Neural crest cell (in vitro differentiated cells): ENCODE data around the gene SORCS1. TPM values are rescaled to one million over a fixed set of nuclear protein-coding genes. Genes with fewer than 3 reads are reported as not detected.

ENCODE experiments used
- DNase-seq: peaks from one replicate; pipeline ENCODE4 v3.0.0; 2021; ENCODE audit warnings: low read depth, mixed read lengths, low spot score
- H3K27ac Mint-ChIP-seq: one replicate; pipeline ENCODE4 v1.8.0; 2021; ENCODE audit warnings: mild to moderate bottlenecking, mixed read lengths; ENCODE audit not compliant: unreplicated experiment
- H3K27me3 Mint-ChIP-seq: 2 replicates; pipeline ENCODE4 v1.8.0; 2021; ENCODE audit warnings: low read depth, mild to moderate bottlenecking, mixed read lengths
- H3K36me3 Mint-ChIP-seq: 2 replicates; pipeline ENCODE4 v1.8.0; 2021; ENCODE audit warnings: low read depth, mild to moderate bottlenecking, mixed read lengths
- H3K4me1 Mint-ChIP-seq: 2 replicates; pipeline ENCODE4 v1.8.0; 2021; ENCODE audit warnings: mixed read lengths
- H3K4me3 Mint-ChIP-seq: one replicate; pipeline ENCODE4 v1.8.0; 2021; ENCODE audit warnings: mild to moderate bottlenecking, mixed read lengths
- H3K9me3 Mint-ChIP-seq: 2 replicates; pipeline ENCODE4 v1.8.0; 2021; ENCODE audit warnings: mixed read lengths
- CTCF ChIP-seq: fragments of 200-600 bp; sonication (generic); conservative IDR thresholded peaks from 2 replicates; pipeline ENCODE4 v1.5.0; 2021; ENCODE audit warnings: antibody characterized with exemption, mild to moderate bottlenecking
- total RNA-seq: library from RNA; stranded (reverse); gene quantifications from 2 replicates; pipeline ENCODE4 v1.2.1, GENCODE V29; 2021

SORCS1 gene
- total RNA-seq, 1 donor from 2014 or later: 8.2 TPM

GRCh38 chr10:107122703-107123102 is 41.8 kb downstream of the SORCS1 start:
- Mint-ChIP-seq H3K27ac (no peak overlapping the region), H3K36me3 (no peaks in the 10 kb centered on the region), H3K9me3 (no peaks in the 10 kb centered on the region), H3K4me3 (no peak overlapping the region), H3K4me1 (peaks cover 18% of the 10 kb centered on the region), H3K27me3 (no peaks in the 10 kb centered on the region)
- DNase-seq: no peak
- no peak for TF ChIP-seq CTCF

- TF ChIP-seq CTCF: no peak
- DNase-seq: no peak
- no peaks in the 10 kb centered on the region for H3K27me3 Mint-ChIP-seq
- H3K9me3 Mint-ChIP-seq: peaks cover 6% of the 10 kb centered on the region
- H3K4me3 Mint-ChIP-seq: no peak overlapping the region
- peaks cover 14% of the 10 kb centered on the region for H3K4me1 Mint-ChIP-seq
- H3K36me3 Mint-ChIP-seq: peaks cover 4% of the 10 kb centered on the region
- H3K27ac Mint-ChIP-seq: no peak overlapping the region
Measured at GRCh38 chr10:107118866-107119265, 45.6 kb downstream of the SORCS1 start.

GRCh38 chr10:107104026-107104652 is 60.4 kb downstream of the SORCS1 start:
- Mint-ChIP-seq H3K9me3 (peaks cover 15% of the 10 kb centered on the region), H3K4me1 (peaks cover 29% of the 10 kb centered on the region), H3K36me3 (peaks cover 9% of the 10 kb centered on the region), H3K27me3 (no peaks in the 10 kb centered on the region), H3K4me3 (peak overlapping the region; percentile 4), H3K27ac (peak overlapping the region; percentile 95)
- DNase-seq: no peak
- no peak for TF ChIP-seq CTCF

- Mint-ChIP-seq H3K4me1 (peaks cover 29% of the 10 kb centered on the region), H3K36me3 (peaks cover 6% of the 10 kb centered on the region), H3K27ac (peak overlapping the region; percentile 95), H3K27me3 (no peaks in the 10 kb centered on the region), H3K9me3 (peaks cover 12% of the 10 kb centered on the region), H3K4me3 (peak overlapping the region; percentile 13)
- TF ChIP-seq CTCF: no peak
- DNase-seq: no peak
Measured at GRCh38 chr10:107103174-107104025, 61.1 kb downstream of the SORCS1 start.

- peaks cover 12% of the 10 kb centered on the region for H3K4me1 Mint-ChIP-seq
Measured at GRCh38 chr10:107098326-107098725, 66.2 kb downstream of the SORCS1 start.

More at GRCh38 chr10:107098326-107098725, 66.2 kb downstream of the SORCS1 start:
- H3K36me3 Mint-ChIP-seq: no peaks in the 10 kb centered on the region
- H3K27me3 Mint-ChIP-seq: no peaks in the 10 kb centered on the region
- no peak overlapping the region for H3K4me3 Mint-ChIP-seq
- no peak for TF ChIP-seq CTCF
- DNase-seq: no peak
- no peaks in the 10 kb centered on the region for H3K9me3 Mint-ChIP-seq
- no peak overlapping the region for H3K27ac Mint-ChIP-seq
